GM18526 (cell line): ENCODE results near the gene NRG2.

Experiments used
- POLR2A ChIP-seq: IDR thresholded peaks from 3 replicates; pipeline ENCODE4 v1.6.1; 2011; ENCODE audit not compliant: insufficient read length; ENCODE audit errors: extremely low read depth

NRG2 gene

GRCh38 chr5:140044041-140044440, 942 bp upstream of the NRG2 start:
- TF ChIP-seq POLR2A: no peak

- TF ChIP-seq POLR2A: no peak
Measured at GRCh38 chr5:140043508-140043872, 391 bp upstream of the NRG2 start.

- TF ChIP-seq POLR2A: no peak
Measured at GRCh38 chr5:140042393-140042642, 781 bp downstream of the NRG2 start.

- no peak for TF ChIP-seq POLR2A
Measured at GRCh38 chr5:140041492-140042392, 1.4 kb downstream of the NRG2 start.

GRCh38 chr5:140041099-140041491, 2.0 kb downstream of the NRG2 start:
- TF ChIP-seq POLR2A: no peak

- no peak for TF ChIP-seq POLR2A
Measured at GRCh38 chr5:140040358-140040757, 2.7 kb downstream of the NRG2 start.

GRCh38 chr5:140039561-140039960, 3.5 kb downstream of the NRG2 start:
- no peak for TF ChIP-seq POLR2A

- no peak for TF ChIP-seq POLR2A
Measured at GRCh38 chr5:140038373-140038957, 4.6 kb downstream of the NRG2 start.

GRCh38 chr5:140037012-140037411, 6.1 kb downstream of the NRG2 start:
- no peak for TF ChIP-seq POLR2A

- no peak for TF ChIP-seq POLR2A
Measured at GRCh38 chr5:140035881-140036280, 7.2 kb downstream of the NRG2 start.

GRCh38 chr5:140033037-140033760, 9.9 kb downstream of the NRG2 start:
- no peak for TF ChIP-seq POLR2A

- no peak for TF ChIP-seq POLR2A
Measured at GRCh38 chr5:140032296-140032695, 10.8 kb downstream of the NRG2 start.

GRCh38 chr5:140027807-140028206, 15.3 kb downstream of the NRG2 start:
- no peak for TF ChIP-seq POLR2A

- TF ChIP-seq POLR2A: no peak
Measured at GRCh38 chr5:140025736-140026135, 17.4 kb downstream of the NRG2 start.

GRCh38 chr5:140024928-140025327, 18.2 kb downstream of the NRG2 start:
- TF ChIP-seq POLR2A: no peak

- no peak for TF ChIP-seq POLR2A
Measured at GRCh38 chr5:140023611-140024191, 19.4 kb downstream of the NRG2 start.
